Measurements from ENCODE around the gene TBL1X.

The TBL1X gene

DNA sequence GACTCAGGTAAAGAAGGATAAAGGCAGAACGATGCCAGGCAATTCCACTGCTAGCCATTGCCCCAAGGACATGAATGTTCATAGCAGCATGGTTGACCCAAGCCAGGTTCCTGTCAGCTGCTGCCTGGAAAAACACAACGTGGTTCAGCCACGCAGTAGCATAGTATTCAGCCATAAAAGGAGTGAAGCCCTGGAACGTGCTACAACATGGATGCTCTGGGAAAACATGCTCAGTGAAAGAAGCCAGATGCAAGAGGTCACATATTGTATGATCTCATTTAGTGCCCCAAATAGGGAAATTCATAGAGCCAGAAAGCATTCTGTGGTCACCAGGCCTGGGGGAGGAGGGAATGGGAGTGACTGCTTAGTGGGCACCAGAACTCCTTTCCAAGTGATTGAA is 170.9 kb downstream of the TBL1X start:
- DNase-seq: no peak

DNA sequence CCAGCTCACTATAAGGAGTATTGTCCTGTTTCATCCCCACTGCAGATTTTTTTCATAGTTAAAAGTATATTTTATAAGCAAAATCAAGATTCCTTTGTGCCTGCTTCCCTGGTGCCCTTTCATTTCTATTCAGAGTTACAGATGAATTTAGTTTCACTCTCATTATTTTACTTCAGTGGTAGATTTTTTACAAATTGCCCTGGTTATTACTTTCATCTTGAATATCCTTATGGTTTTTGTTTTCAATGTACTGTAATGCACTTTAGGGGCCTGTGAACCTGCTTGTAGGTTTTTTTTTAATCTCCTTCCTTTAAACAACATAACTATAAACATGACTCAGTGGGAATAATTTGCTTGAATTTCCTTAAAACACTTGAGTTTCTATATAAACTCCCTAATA is 174.0 kb downstream of the TBL1X start:
- DNase-seq: no peak

- DNase-seq: no peak
Measured at GRCh38 chrX:9642270-9642995, 177.6 kb downstream of the TBL1X start.

- no peak for DNase-seq
Measured at GRCh38 chrX:9643807-9644206, 178.9 kb downstream of the TBL1X start.

- peak; percentile 42 for DNase-seq
Measured at GRCh38 chrX:9644335-9644734, 179.5 kb downstream of the TBL1X start.

DNA sequence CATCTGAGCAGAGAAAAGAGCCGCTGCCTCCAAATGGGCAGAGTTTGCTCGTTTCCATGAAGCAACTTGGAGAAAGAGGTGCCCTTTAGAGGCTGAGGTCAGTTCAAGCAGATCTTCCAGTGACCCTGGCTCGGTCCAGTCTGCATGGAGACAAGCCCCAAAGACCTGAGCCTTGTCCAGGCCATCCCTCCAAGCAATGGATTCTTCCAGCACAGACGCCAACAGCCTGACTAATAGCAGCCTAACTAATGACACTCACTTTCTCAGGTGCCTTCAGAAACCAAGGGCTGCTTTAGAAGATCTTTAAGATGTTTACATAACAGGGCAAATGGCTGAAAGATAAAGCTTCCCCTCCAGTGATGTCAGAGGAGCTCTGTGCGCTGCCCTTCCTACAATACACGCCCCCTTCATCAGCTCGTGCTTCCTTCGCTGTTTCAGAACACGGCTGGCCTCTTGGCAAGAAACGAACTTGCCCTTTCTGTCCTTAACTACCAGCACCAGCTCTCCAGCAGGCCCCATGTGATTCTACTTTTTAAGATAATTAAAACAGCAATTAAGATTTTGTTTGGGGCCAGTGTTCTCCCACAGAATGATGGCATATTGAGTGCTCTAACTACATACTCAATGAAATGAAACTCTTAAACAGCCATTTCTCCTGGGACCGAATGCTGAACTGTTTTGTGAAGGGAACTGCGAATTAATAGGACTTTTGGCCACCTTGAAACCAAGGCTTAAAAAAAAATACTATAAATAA is 181.8 kb downstream of the TBL1X start:
- no peak for DNase-seq

- DNase-seq: no peak
Measured at GRCh38 chrX:9647431-9647830, 182.6 kb downstream of the TBL1X start.

DNA sequence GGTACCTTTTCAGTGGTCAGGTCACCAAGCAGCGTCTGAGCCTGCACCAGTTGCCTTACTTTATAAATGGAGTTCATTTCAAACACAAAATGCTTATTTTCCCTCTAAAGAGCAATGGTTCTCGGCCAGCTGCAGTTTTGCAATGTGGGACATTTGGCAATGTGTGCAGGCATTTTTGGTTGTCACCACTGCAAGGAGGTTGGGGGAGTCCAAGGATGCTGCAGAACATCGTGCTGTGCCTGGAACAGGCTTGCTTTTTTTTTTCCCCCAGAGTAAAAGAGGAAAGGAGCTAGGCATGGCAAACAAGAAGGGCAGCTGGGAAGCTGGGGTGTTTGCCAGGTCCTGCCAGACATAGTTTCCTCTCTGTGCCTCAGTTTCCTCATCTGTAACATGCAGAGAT is 185.2 kb downstream of the TBL1X start:
- DNase-seq: no peak

- no peak for DNase-seq
Measured at GRCh38 chrX:9651737-9652136, 186.9 kb downstream of the TBL1X start.

GRCh38 chrX:9654929-9655328 is 190.1 kb downstream of the TBL1X start:
- no peak for DNase-seq

GRCh38 chrX:9656277-9656676 is 191.4 kb downstream of the TBL1X start:
- DNase-seq: no peak

GRCh38 chrX:9656871-9657270 is 192.0 kb downstream of the TBL1X start:
- no peak for DNase-seq

DNA sequence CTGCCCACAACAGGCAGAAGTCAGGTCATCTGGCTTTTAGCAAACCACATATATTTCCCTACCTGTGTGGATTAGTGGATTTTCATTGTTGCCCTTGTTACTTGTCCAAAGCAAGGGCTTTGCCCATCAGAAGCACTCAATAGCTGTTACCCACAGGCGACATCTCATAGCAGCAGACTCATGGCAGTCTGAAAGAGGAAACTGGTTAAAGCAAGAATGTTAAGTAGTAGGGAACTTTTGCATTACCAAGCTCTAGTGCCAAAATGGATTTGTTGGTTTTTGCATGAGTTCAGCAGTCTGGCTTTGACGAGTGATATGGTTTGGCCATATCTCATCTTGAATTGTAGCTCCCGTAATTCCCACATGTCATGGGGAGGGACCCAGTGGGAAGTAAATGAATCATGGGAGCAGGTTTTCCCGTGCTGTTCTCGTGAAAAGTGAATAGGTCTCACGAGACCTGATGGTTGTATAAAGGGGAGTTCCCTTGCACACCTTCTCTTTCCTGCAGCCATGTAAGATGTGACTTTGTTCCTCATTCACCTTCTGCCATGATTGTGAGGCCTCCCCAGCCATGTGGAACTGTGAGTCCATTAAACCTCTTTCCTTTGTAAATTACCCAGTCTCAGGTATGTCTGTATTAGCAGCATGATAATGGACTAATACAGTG is 192.9 kb downstream of the TBL1X start:
- DNase-seq: no peak

DNA sequence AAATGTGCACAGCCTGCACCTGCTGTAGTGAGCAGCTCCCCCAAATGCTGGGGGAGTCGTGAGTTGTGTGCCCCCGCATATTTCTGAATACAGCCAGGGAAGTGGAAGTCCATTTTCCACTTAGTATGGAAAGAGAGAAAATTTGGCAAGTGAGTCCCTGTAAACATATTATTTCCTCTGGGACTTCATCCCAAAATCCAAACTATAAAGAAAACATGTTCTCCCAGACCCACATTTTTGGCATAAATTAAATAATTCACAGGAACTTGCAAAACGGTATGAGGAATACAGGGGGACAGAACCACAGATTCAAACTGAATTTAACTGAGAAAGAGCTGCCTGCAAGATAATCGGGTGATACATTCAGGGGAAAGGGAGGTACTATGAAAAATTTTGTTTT is 193.6 kb downstream of the TBL1X start:
- no peak for DNase-seq

- no peak for DNase-seq
Measured at GRCh38 chrX:9659571-9660195, 194.8 kb downstream of the TBL1X start.

GRCh38 chrX:9662148-9662547 is 197.3 kb downstream of the TBL1X start:
- no peak for DNase-seq

GRCh38 chrX:9663216-9663615 is 198.4 kb downstream of the TBL1X start:
- DNase-seq: no peak

DNA sequence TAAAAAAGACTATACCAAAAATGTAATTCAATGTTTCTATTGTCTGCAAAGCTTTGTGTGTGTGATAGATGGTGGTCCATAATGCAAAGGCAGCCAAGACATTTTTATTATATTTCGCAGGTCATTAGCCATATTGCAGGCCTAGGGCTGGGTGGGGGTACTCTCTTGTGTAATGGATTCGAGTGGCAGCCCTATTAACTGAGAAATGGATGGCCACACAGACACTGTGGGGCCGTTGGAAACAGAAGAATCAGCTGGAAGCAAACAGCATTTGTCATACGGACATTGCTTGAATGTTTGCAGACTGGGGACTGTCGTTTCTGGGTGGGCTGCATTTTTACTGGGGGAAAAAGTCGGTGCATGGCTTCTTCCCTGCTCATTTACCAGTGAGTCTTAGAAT is 199.4 kb downstream of the TBL1X start:
- DNase-seq: no peak

GRCh38 chrX:9665113-9665512 is 200.3 kb downstream of the TBL1X start:
- DNase-seq: no peak

DNA sequence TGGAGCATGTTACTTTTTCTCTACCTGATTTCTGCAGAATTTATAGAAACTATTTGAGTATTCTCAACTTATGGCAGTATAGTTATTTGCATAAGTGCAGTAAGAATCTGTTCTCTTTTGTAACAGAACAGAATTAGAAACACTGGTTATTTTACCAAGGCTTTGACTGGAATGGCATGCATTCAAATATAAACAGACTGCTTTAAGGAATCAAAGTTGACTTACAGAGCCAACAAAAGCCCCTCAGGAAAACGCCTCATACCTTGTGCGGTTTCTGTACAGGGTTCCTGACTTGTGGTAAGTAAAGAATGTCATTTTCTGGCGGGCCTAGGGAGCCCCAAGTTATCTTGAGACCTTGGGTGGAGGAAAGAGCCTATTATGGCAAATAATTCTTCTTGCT is 203.7 kb downstream of the TBL1X start:
- no peak for DNase-seq

DNA sequence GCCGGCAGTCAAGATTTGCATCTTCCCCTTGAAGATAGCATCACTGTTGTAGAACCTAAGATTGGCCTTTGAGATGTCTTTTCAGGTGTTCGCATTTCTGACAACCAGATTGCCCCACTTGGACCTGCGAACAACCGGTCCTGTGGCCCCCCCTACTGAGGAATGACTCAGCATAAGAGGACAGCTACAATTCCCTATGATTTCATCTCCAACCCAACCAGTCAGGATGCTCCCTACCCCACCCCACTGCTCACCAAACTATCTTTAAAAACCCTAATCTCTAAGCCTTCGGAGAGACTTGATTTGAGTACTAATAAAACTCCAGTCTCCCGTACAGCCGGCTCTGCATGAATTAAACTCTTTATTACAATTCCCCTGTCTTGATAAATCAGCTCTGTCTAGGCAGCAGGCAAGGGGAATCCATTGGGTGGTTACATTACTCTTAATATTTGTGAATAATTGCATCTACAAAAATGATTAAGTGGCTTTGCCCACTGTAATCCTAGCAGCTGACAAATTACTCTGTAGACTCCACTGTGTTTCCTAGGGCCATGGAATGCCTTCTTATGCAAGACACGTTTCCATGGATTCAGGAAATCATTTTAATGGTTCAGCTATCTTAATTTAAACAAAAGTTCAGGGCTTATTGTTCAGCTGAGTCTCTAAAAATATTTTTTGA is 205.4 kb downstream of the TBL1X start:
- no peak for DNase-seq

DNA sequence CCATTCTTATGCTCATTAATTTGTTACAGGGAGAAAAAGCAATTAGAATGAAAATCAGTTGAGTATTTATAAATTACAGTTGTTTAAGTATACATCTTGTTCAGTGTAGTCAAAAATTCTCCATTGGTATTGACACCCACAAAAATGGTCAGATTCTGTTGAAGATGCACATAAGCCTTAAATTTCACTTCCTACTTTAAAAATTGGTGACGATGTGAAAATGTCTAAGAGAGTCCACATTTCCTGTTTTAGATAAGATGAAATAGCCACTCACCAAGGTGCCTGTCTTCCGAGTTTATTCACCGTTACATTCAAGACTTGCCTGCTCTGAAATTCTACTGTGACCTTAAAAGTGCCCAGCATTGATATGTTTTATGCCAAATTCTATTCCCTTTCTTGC is 207.1 kb downstream of the TBL1X start:
- DNase-seq: no peak

DNA sequence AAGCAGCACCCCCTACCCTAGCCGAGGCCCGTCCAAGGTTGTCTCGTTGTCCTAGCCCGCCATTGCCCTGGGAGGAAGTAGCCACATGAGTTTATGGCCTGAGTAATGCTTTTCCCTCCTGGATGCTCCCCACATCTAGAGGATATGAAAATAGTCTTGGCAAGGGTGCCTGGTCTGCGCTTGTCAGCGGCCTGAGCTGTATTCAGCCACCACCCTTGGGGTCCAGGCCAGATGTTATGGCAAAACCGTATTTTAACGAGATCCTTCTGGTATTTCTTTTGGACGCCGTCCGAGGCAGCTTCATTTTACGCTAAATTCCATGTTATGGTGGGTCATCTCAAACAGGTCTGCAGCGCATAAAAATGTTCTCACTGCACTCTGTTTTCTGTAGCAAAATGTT is 211.4 kb downstream of the TBL1X start:
- DNase-seq: no peak
